Suprapubic skin (tissue), 4 donors: ENCODE measurements around the gene TEKT5. TPM values are rescaled to one million over a fixed set of nuclear protein-coding genes. Genes with fewer than 3 reads are reported as not detected.

Experiments
- DNase-seq, 2 donors: peaks; one replicate each; pipeline ENCODE4 v3.0.0-alpha.2; 2019; ENCODE audit warnings: low spot score in 2 of 2
- H3K27ac ChIP-seq: fragments of 200-600 bp; sonication (generic); one replicate; pipeline ENCODE4 v1.5.1; 2019
- H3K27me3 ChIP-seq: fragments of 200-600 bp; sonication (generic); one replicate; pipeline ENCODE4 v1.5.1; 2019
- H3K36me3 ChIP-seq: fragments of 200-600 bp; sonication (generic); one replicate; pipeline ENCODE4 v1.5.1; 2019
- H3K4me1 ChIP-seq: fragments of 200-600 bp; sonication (generic); one replicate; pipeline ENCODE4 v1.5.1; 2019
- H3K4me3 ChIP-seq: fragments of 200-600 bp; sonication (generic); one replicate; pipeline ENCODE4 v1.5.1; 2019; ENCODE audit warnings: mild to moderate bottlenecking
- H3K9me3 ChIP-seq: fragments of 200-600 bp; sonication (generic); one replicate; pipeline ENCODE4 v1.5.1; 2019
- EP300 ChIP-seq: sonication (generic); formaldehyde crosslinking; IDR thresholded peaks from one replicate; pipeline ENCODE4 v1.6.1; 2017; ENCODE audit warnings: antibody characterized with exemption
- POLR2A ChIP-seq, 2 donors: fragments of 450-650 bp; IDR thresholded peaks; one replicate each; pipeline ENCODE4 v1.6.1; 2017; ENCODE audit warnings: antibody characterized with exemption in 2 of 2, mild to moderate bottlenecking in 2 of 2, moderate library complexity in 2 of 2
- POLR2AphosphoS5 ChIP-seq, 3 donors: sonication (generic); formaldehyde crosslinking; IDR thresholded peaks; one replicate each; pipeline ENCODE4 v1.6.1; 2017; ENCODE audit warnings: antibody characterized with exemption in 3 of 3
- WGBS: methylation state at CpG from one replicate; pipeline ENCODE4 v1.1.5; 2018; 5-methylcytosine and 5-hydroxymethylcytosine counted together
- total RNA-seq, 4 donors: library from RNA; depleted of rRNA; stranded (reverse); fragments of >200 nt; gene quantifications; one replicate each; pipeline ENCODE4 v1.1.0, GENCODE V29; 2016
- TF ChIP-seq, protein P1 (sequence below), 2 donors: fragments of 200-600 bp in 1 of 2; fragments of 450-650 bp in 1 of 2; sonication (generic) in 1 of 2; IDR thresholded peaks; one replicate each; pipeline ENCODE4 v1.5.1; 2016 to 2019; ENCODE audit warnings: antibody characterized with exemption in 2 of 2, mild to moderate bottlenecking in 1 of 2, moderate library complexity in 1 of 2

TEKT5 gene
- total RNA-seq, 4 donors from 2014 or later, result 0.64 to 2.3 TPM; not detected in 2

DNA sequence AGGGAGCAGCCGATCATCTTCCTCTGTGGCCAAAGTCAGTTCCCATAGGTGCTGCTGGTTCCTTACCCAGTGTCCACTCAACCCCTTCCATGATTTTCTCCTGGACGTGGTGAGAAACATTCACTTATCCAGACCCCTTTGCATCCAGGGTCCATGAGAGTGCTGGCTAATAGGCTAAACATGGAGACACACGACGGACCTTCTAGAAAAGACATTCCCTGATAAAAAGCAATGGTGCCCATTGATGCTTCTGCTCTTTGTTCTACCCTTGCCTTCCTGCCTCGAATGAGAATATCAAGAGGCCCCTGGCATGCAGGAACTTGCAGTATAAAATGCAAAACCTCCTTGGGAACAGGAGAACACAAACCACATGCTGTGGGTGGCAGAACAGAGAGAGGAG lies 2.3 kb downstream of the TEKT5 start:
- TF ChIP-seq POLR2A (IDR thresholded peaks at IDR 0.05) (no peak), EP300 (no peak), POLR2AphosphoS5 (IDR thresholded peaks at IDR 0.05) (no peak)
- TF ChIP-seq, protein P1, sequence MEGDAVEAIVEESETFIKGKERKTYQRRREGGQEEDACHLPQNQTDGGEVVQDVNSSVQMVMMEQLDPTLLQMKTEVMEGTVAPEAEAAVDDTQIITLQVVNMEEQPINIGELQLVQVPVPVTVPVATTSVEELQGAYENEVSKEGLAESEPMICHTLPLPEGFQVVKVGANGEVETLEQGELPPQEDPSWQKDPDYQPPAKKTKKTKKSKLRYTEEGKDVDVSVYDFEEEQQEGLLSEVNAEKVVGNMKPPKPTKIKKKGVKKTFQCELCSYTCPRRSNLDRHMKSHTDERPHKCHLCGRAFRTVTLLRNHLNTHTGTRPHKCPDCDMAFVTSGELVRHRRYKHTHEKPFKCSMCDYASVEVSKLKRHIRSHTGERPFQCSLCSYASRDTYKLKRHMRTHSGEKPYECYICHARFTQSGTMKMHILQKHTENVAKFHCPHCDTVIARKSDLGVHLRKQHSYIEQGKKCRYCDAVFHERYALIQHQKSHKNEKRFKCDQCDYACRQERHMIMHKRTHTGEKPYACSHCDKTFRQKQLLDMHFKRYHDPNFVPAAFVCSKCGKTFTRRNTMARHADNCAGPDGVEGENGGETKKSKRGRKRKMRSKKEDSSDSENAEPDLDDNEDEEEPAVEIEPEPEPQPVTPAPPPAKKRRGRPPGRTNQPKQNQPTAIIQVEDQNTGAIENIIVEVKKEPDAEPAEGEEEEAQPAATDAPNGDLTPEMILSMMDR (IDR thresholded peaks at IDR 0.05), result no peak
- WGBS, result 81% methylated on average over 5 of the region's 5 CpGs
- Histone ChIP-seq H3K27me3 (no peaks in the 10 kb centered on the region), H3K4me1 (no peaks in the 10 kb centered on the region), H3K36me3 (no peaks in the 10 kb centered on the region), H3K9me3 (no peaks in the 10 kb centered on the region), H3K4me3 (no peak overlapping the region), H3K27ac (no peak overlapping the region)
- no peak for DNase-seq

DNA sequence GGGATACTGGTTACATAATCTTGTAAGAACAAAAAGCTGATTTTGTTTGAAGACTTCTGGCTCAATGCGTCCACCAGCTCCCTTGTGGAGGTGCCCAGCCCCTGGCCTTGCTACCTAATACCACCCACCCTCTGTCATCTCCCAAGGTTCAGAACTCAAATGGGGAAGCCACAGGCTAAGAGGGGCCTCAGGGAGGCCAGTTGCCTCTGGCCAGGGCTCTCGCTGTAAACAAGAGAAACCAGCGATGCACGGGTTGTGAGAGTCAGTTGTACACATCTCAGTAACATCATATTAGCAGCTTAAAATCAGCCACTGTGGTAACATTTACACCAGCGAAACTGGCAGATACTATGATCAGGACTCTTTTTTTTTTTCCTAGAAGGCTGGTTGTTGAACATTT lies 6.0 kb downstream of the TEKT5 start:
- no peak overlapping the region for H3K27ac ChIP-seq
- TF ChIP-seq POLR2AphosphoS5 (IDR thresholded peaks at IDR 0.05) (no peak), POLR2A (IDR thresholded peaks at IDR 0.05) (no peak), EP300 (no peak)
- TF ChIP-seq, protein P1 (IDR thresholded peaks at IDR 0.05), result no peak

DNA sequence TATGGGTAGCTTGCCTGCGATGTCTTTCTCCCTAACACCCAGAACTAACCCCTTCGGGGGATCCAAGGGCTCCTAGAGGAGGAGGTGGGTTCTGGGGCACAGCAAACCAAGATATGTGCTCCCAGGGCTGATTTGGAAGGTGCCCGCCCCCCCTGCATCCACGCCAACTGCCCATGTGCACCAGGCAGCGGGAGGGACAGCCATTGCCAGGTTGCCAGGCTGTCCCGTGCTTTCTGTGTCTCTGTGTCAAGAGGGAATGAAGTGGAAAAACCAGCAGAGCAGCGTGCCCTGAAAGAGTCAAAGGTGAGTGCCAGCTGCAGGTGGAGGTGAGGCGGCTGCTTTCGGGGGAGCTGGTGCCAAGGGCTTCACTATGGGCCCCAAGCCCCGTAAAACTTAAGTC lies 6.4 kb downstream of the TEKT5 start:
- no peaks in the 10 kb centered on the region for H3K27me3 ChIP-seq
- no peak for DNase-seq
- no peak overlapping the region for H3K27ac ChIP-seq
- no peaks in the 10 kb centered on the region for H3K9me3 ChIP-seq
- H3K36me3 ChIP-seq, result no peaks in the 10 kb centered on the region
- TF ChIP-seq, protein P1 (IDR thresholded peaks at IDR 0.05), result no peak
- TF ChIP-seq POLR2AphosphoS5 (IDR thresholded peaks at IDR 0.05), result no peak
- WGBS, result 76% methylated on average over 10 of the region's 10 CpGs
- no peaks in the 10 kb centered on the region for H3K4me1 ChIP-seq
- no peak overlapping the region for H3K4me3 ChIP-seq

More for the DNA sequence above, 6.0 kb downstream of the TEKT5 start:
- no peaks in the 10 kb centered on the region for H3K27me3 ChIP-seq
- H3K9me3 ChIP-seq, result no peaks in the 10 kb centered on the region
- H3K4me3 ChIP-seq, result no peak overlapping the region
- H3K4me1 ChIP-seq, result no peaks in the 10 kb centered on the region
- 78% methylated on average over 5 of the region's 5 CpGs for WGBS
- DNase-seq, result no peak
- no peaks in the 10 kb centered on the region for H3K36me3 ChIP-seq

DNA sequence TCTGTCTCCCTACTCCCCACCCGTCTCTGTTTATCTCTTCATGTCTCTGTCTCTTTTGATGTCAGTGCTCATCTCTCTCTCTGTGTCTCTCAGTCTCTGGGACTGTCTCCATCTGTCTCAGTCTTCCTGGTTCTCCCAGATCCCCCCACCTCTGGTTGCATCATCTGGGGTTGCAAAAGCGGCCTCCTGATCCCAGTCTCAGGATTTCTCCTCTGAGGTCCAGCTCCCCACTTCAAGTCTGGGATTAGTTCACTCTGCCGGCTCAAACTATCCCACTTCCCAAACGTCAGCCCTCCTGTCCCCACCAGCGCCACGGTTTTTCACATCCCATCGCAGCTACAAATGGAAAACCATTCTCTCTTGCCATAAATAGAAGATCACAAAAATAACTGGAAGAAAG lies 9.0 kb downstream of the TEKT5 start:
- H3K4me3 ChIP-seq, result no peak overlapping the region
- WGBS, result 94% methylated on average over 7 of the region's 7 CpGs
- H3K27ac ChIP-seq, result no peak overlapping the region
- no peaks in the 10 kb centered on the region for H3K36me3 ChIP-seq
- H3K9me3 ChIP-seq, result no peaks in the 10 kb centered on the region
- DNase-seq, result peak in 1 of 2 donors; percentile 20
- no peaks in the 10 kb centered on the region for H3K27me3 ChIP-seq
- H3K4me1 ChIP-seq, result no peaks in the 10 kb centered on the region
- TF ChIP-seq, protein P1 (IDR thresholded peaks at IDR 0.05), result no peak
- TF ChIP-seq EP300 (no peak), POLR2AphosphoS5 (IDR thresholded peaks at IDR 0.05) (no peak), POLR2A (IDR thresholded peaks at IDR 0.05) (no peak)

DNA sequence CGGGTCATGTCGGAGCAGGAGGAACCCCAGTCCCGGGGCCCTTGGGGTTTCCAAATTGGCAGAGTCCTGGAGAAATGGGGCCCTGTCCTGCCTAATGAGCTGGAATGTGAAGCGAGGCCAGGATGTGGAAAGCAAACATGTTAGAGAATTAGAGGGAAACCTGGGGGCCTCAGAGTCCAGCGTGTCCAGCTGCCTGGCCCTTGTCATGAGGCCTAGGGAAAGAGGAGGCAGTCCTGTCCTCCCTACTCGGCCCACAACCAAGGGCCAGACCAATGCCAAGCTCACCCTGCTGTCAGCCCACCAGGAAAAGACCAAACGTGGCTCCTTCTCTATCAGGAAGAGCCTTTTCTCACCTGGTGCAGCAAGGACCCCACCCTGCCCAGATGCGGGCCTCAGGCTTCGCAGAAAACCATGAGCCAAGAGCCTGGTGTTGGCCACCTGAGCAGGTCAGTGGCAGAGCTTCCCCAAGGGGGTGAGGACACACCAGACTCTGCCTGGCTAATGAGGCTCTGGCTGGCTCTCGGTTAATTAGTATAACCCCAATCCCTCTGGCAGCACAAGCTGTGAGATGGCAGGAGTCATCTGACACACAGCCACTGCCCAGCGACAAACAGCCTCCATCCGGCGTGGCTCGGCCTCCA lies 10.1 kb downstream of the TEKT5 start:
- Histone ChIP-seq H3K36me3 (no peaks in the 10 kb centered on the region), H3K27ac (no peak overlapping the region), H3K27me3 (no peaks in the 10 kb centered on the region), H3K4me3 (no peak overlapping the region), H3K9me3 (no peaks in the 10 kb centered on the region), H3K4me1 (no peaks in the 10 kb centered on the region)
- 69% methylated on average over 14 of the region's 14 CpGs for WGBS
- TF ChIP-seq POLR2AphosphoS5 (IDR thresholded peaks at IDR 0.05) (no peak), POLR2A (IDR thresholded peaks at IDR 0.05) (no peak), EP300 (no peak)
- TF ChIP-seq, protein P1 (IDR thresholded peaks at IDR 0.05), result no peak
- peak in 1 of 2 donors; percentile 60 for DNase-seq
